HUES48 (cell line): ENCODE data around the gene KRT79.

Experiments used
- H3K27ac ChIP-seq: one replicate; pipeline ENCODE4 v1.7.0; 2013; ENCODE audit warnings: low read depth, low read length, inconsistent platforms
- H3K27me3 ChIP-seq: 2 replicates; pipeline ENCODE4 v1.6.1; 2013; ENCODE audit warnings: mild to moderate bottlenecking, low read length; ENCODE audit not compliant: control insufficient read depth, insufficient read depth
- H3K36me3 ChIP-seq: 2 replicates; pipeline ENCODE4 v1.6.1; 2013; ENCODE audit warnings: low read length; ENCODE audit not compliant: control insufficient read depth, insufficient read depth
- H3K4me1 ChIP-seq: 2 replicates; pipeline ENCODE4 v1.6.1; 2013; ENCODE audit warnings: mild to moderate bottlenecking, low read length; ENCODE audit not compliant: control insufficient read depth, insufficient read depth
- H3K4me3 ChIP-seq: 2 replicates; pipeline ENCODE4 v1.5.1; 2013; ENCODE audit warnings: mild to moderate bottlenecking, low read depth, low read length
- H3K9ac ChIP-seq: 2 replicates; pipeline ENCODE4 v1.6.1; 2013; ENCODE audit warnings: mild to moderate bottlenecking, low read depth, low read length, moderate library complexity
- H3K9me3 ChIP-seq: 2 replicates; pipeline ENCODE4 v1.6.1; 2013; ENCODE audit warnings: low read length; ENCODE audit not compliant: control insufficient read depth, insufficient read depth

KRT79 gene

GRCh38 chr12:52781399-52782082, 52.6 kb downstream of the KRT79 start:
- Histone ChIP-seq H3K4me3 (no peak overlapping the region), H3K27me3 (no peaks in the 10 kb centered on the region; the same call in 1 of the 2 replicates), H3K9me3 (no peaks in the 10 kb centered on the region), H3K36me3 (no peaks in the 10 kb centered on the region), H3K4me1 (no peaks in the 10 kb centered on the region), H3K27ac (no peak overlapping the region), H3K9ac (no peak overlapping the region)

- Histone ChIP-seq H3K4me3 (no peak overlapping the region), H3K27me3 (no peaks in the 10 kb centered on the region), H3K36me3 (no peaks in the 10 kb centered on the region), H3K4me1 (no peaks in the 10 kb centered on the region), H3K9me3 (no peaks in the 10 kb centered on the region), H3K27ac (no peak overlapping the region), H3K9ac (no peak overlapping the region)
Measured at GRCh38 chr12:52779914-52780313, 54.2 kb downstream of the KRT79 start.

- Histone ChIP-seq H3K9ac (no peak overlapping the region), H3K4me3 (no peak overlapping the region), H3K4me1 (no peaks in the 10 kb centered on the region), H3K9me3 (no peaks in the 10 kb centered on the region), H3K27ac (no peak overlapping the region), H3K36me3 (no peaks in the 10 kb centered on the region), H3K27me3 (no peaks in the 10 kb centered on the region)
Measured at GRCh38 chr12:52778833-52779232, 55.3 kb downstream of the KRT79 start.

GRCh38 chr12:52777566-52777965, 56.5 kb downstream of the KRT79 start:
- Histone ChIP-seq H3K27ac (no peak overlapping the region), H3K4me1 (no peaks in the 10 kb centered on the region), H3K4me3 (no peak overlapping the region), H3K9ac (no peak overlapping the region), H3K36me3 (no peaks in the 10 kb centered on the region), H3K27me3 (no peaks in the 10 kb centered on the region), H3K9me3 (no peaks in the 10 kb centered on the region)

- H3K4me1 ChIP-seq, result no peaks in the 10 kb centered on the region
- no peak within 1 kb of the TSS for H3K4me3 ChIP-seq
- H3K27me3 ChIP-seq, result no peaks in the 10 kb centered on the region
- no peaks in the 10 kb centered on the region for H3K9me3 ChIP-seq
- no peak within 1 kb of the TSS for H3K9ac ChIP-seq
- H3K36me3 ChIP-seq, result no peaks in the 10 kb centered on the region
- H3K27ac ChIP-seq, result no peak within 1 kb of the TSS
Measured at GRCh38 chr12:52776913-52777395, 57.2 kb downstream of the KRT79 start, which contains the start of gene KRT76. TSS of gene KRT76 (minus strand) at chr12:52777345. CDS start at chr12:52777291, 54 bp downstream.

- no peak overlapping the region for H3K9ac ChIP-seq
- H3K9me3 ChIP-seq, result no peaks in the 10 kb centered on the region
- H3K4me1 ChIP-seq, result no peaks in the 10 kb centered on the region
- no peaks in the 10 kb centered on the region for H3K36me3 ChIP-seq
- H3K27me3 ChIP-seq, result no peaks in the 10 kb centered on the region
- no peak overlapping the region for H3K27ac ChIP-seq
- no peak overlapping the region for H3K4me3 ChIP-seq
Measured at GRCh38 chr12:52776435-52776834, 57.7 kb downstream of the KRT79 start.

- Histone ChIP-seq H3K4me1 (no peaks in the 10 kb centered on the region), H3K36me3 (no peaks in the 10 kb centered on the region), H3K27ac (no peak overlapping the region), H3K4me3 (no peak overlapping the region), H3K9ac (no peak overlapping the region), H3K27me3 (no peaks in the 10 kb centered on the region), H3K9me3 (no peaks in the 10 kb centered on the region)
Measured at GRCh38 chr12:52774629-52775250, 59.4 kb downstream of the KRT79 start.

GRCh38 chr12:52772772-52773171, 61.3 kb downstream of the KRT79 start:
- Histone ChIP-seq H3K27ac (no peak overlapping the region), H3K4me1 (no peaks in the 10 kb centered on the region), H3K9ac (no peak overlapping the region), H3K9me3 (no peaks in the 10 kb centered on the region), H3K27me3 (no peaks in the 10 kb centered on the region), H3K36me3 (no peaks in the 10 kb centered on the region), H3K4me3 (no peak overlapping the region)

GRCh38 chr12:52772188-52772587, 61.9 kb downstream of the KRT79 start:
- Histone ChIP-seq H3K27ac (no peak overlapping the region), H3K27me3 (no peaks in the 10 kb centered on the region), H3K9ac (no peak overlapping the region), H3K4me3 (no peak overlapping the region), H3K4me1 (no peaks in the 10 kb centered on the region), H3K36me3 (no peaks in the 10 kb centered on the region), H3K9me3 (no peaks in the 10 kb centered on the region)

- no peaks in the 10 kb centered on the region for H3K9me3 ChIP-seq
- H3K36me3 ChIP-seq, result no peaks in the 10 kb centered on the region
- H3K9ac ChIP-seq, result no peak overlapping the region
- H3K4me3 ChIP-seq, result no peak overlapping the region
- H3K27ac ChIP-seq, result no peak overlapping the region
- no peaks in the 10 kb centered on the region for H3K4me1 ChIP-seq
- H3K27me3 ChIP-seq, result no peaks in the 10 kb centered on the region
Measured at GRCh38 chr12:52771505-52771904, 62.6 kb downstream of the KRT79 start.
